NT2/D1 (cell line): ENCODE results near the gene BBS9.

ENCODE experiments used
- YY1 ChIP-seq: IDR thresholded peaks from 2 replicates; pipeline ENCODE4 v1.6.1; 2011; ENCODE audit not compliant: insufficient read length, insufficient read depth
- ZNF274 ChIP-seq: IDR thresholded peaks from 2 replicates; pipeline ENCODE4 v1.6.1; 2011; ENCODE audit warnings: mild to moderate bottlenecking, low read depth, low read length

DNA sequence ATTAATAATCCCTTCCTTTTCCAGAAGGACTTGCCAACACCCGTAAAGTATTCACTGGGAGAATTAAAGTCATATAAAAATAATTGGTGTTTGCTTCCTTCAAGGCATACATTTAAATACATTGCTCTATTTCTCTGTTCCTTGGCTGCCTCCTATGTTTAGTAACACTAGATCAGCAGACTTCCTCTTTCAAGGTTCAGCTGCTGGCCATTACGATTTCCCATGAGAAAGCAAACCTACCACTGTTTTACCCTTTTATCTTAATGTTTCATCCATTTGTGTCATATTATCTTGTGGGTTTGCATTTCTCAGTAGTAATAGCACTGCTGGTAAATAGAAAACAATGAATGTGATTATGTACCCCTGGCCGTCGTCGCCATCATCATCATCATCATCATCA is 462.1 kb downstream of the BBS9 start:
- no peak for TF ChIP-seq YY1
- TF ChIP-seq ZNF274, result no peak
